ENCODE measurements around the gene MSL1.

The MSL1 gene

GRCh38 chr17:40121181-40122135 is at the start of gene MSL1:
MSL1 (plus strand) TSS chr17:40121971; CDS start chr17:40122613, 642 bp downstream.
- H3K4me3 ChIP-seq: peak within 1 kb of the TSS; percentile 99
- peak; percentile 92 for DNase-seq (ENCODE audit: low spot score)
- peak within 1 kb of the TSS; percentile 99 to 100 for H3K27ac ChIP-seq
- no peak for TF ChIP-seq CTCF (IDR thresholded peaks at IDR 0.05)

GRCh38 chr17:40072040-40072734 is 49.6 kb upstream of the MSL1 start:
- H3K4me3 ChIP-seq: peak overlapping the region; percentile 66
- peak; percentile 94 for DNase-seq (ENCODE audit: low spot score)
- no peak for TF ChIP-seq CTCF (IDR thresholded peaks at IDR 0.05)

GRCh38 chr17:40072735-40073346 is 48.9 kb upstream of the MSL1 start:
- TF ChIP-seq CTCF (IDR thresholded peaks at IDR 0.05): no peak
- H3K27ac ChIP-seq: peak overlapping the region; percentile 93 to 98
- peak overlapping the region; percentile 66 for H3K4me3 ChIP-seq
- peak; percentile 73 for DNase-seq (ENCODE audit: low spot score)

More at GRCh38 chr17:40072040-40072734, 49.6 kb upstream of the MSL1 start:
- peak overlapping the region; percentile 93 to 98 for H3K27ac ChIP-seq

GRCh38 chr17:40073454-40074174 is 48.2 kb upstream of the MSL1 start:
- Histone ChIP-seq H3K4me3 (peak overlapping the region; percentile 66), H3K27ac (peak overlapping the region; percentile 93 to 98)
- no peak for TF ChIP-seq CTCF (IDR thresholded peaks at IDR 0.05)
- no peak for DNase-seq (ENCODE audit: low spot score)

- DNase-seq (ENCODE audit: low spot score): peak; percentile 74
- TF ChIP-seq CTCF (IDR thresholded peaks at IDR 0.05): no peak
Measured at GRCh38 chr17:40074175-40074512, 47.6 kb upstream of the MSL1 start.

GRCh38 chr17:40074871-40075200 is 46.9 kb upstream of the MSL1 start:
- no peak for DNase-seq (ENCODE audit: low spot score)
- H3K27ac ChIP-seq: peak overlapping the region; percentile 93 to 98
- peak overlapping the region; percentile 62 for H3K4me3 ChIP-seq
- TF ChIP-seq CTCF (IDR thresholded peaks at IDR 0.05): no peak

More at GRCh38 chr17:40074175-40074512, 47.6 kb upstream of the MSL1 start:
- Histone ChIP-seq H3K27ac (peak overlapping the region; percentile 93 to 98), H3K4me3 (peak overlapping the region; percentile 62)
